GM23248 (cell line): ENCODE data around the gene STEEP1.

Experiments
- EZH2 ChIP-seq: fragments of 200-600 bp; sonication (generic); IDR thresholded peaks from 2 replicates; pipeline ENCODE4 v1.6.1; 2018; ENCODE audit warnings: antibody characterized with exemption, mild to moderate bottlenecking; ENCODE audit not compliant: insufficient read depth, poor library complexity, severe bottlenecking
- EZH2phosphoT487 ChIP-seq: fragments of 200-600 bp; sonication (generic); IDR thresholded peaks from 2 replicates; pipeline ENCODE4 v1.6.1; 2018; ENCODE audit warnings: antibody characterized with exemption, moderate library complexity, mild to moderate bottlenecking, low read depth; ENCODE audit not compliant: insufficient read depth

GRCh38 chrX:119604766-119605463, 39.7 kb upstream of the STEEP1 start:
- TF ChIP-seq EZH2 (no peak), EZH2phosphoT487 (no peak)
